ENCODE data around the gene MLPH. TPM values are rescaled to one million over a fixed set of nuclear protein-coding genes. Genes with fewer than 3 reads are reported as not detected.

MLPH gene
- polyA plus RNA-seq, 3 donors: not detected

DNA sequence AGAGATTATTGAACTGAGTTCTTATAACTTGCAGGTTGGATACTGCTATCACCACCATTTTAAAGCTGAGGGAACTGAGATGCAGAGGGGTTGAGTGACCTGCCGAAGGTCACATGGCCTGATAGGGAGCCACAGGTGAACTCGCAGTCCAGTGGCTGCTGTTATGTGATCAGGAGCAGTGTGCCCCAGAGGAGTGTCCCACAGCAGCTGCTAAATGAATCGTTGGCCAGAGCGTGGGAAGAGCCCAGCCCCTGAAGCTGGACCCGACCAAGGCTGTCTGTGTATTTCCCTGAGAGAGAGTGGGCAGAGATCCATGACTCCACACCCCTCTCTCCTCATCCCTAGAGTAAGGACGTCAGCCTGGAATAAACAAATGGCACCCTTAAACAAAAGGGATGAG, 52.6 kb downstream of the MLPH start:
- H2AFZ ChIP-seq (ENCODE audit: insufficient read depth, low read depth, low read length, poor library complexity, severe bottlenecking): no peak overlapping the region
- TF ChIP-seq, protein P1, sequence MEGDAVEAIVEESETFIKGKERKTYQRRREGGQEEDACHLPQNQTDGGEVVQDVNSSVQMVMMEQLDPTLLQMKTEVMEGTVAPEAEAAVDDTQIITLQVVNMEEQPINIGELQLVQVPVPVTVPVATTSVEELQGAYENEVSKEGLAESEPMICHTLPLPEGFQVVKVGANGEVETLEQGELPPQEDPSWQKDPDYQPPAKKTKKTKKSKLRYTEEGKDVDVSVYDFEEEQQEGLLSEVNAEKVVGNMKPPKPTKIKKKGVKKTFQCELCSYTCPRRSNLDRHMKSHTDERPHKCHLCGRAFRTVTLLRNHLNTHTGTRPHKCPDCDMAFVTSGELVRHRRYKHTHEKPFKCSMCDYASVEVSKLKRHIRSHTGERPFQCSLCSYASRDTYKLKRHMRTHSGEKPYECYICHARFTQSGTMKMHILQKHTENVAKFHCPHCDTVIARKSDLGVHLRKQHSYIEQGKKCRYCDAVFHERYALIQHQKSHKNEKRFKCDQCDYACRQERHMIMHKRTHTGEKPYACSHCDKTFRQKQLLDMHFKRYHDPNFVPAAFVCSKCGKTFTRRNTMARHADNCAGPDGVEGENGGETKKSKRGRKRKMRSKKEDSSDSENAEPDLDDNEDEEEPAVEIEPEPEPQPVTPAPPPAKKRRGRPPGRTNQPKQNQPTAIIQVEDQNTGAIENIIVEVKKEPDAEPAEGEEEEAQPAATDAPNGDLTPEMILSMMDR (IDR thresholded peaks at IDR 0.05): no peak
- no peak overlapping the region for H3K9ac ChIP-seq (ENCODE audit: insufficient read depth, low read length, poor library complexity, severe bottlenecking)
- H3K27ac ChIP-seq (ENCODE audit: low read depth in 1 of 2, low read length in 2 of 2): no peak overlapping the region
- peaks cover 0 to 6% (median 0%) of the 10 kb centered on the region in 7 donors for H3K9me3 Mint-ChIP-seq
- no peak for DNase-seq
- no peaks in the 10 kb centered on the region for H3K79me2 ChIP-seq (ENCODE audit: insufficient read depth, low read length)
- H3K4me3 ChIP-seq (replicated peaks in 1 of 3; ENCODE audit: low read depth in 2 of 3, low read length in 3 of 3): no peak overlapping the region
- WGBS (ENCODE audit: insufficient coverage): 100% methylated on average over 3 of the region's 6 CpGs
- H3K9me3 ChIP-seq (replicated peaks in 1 of 2; ENCODE audit: control insufficient read depth in 1 of 2, insufficient read depth in 1 of 2, low read length in 2 of 2): no peaks in the 10 kb centered on the region
- no peaks in the 10 kb centered on the region for H3K27me3 ChIP-seq (ENCODE audit: control insufficient read depth in 2 of 2, insufficient read depth in 2 of 2, low read length in 2 of 2)
- no peaks in the 10 kb centered on the region for H3K36me3 ChIP-seq (replicated peaks in 1 of 2; ENCODE audit: control insufficient read depth in 1 of 2, insufficient read depth in 2 of 2, low read length in 2 of 2)
- no peaks in the 10 kb centered on the region for H4K20me1 ChIP-seq (ENCODE audit: insufficient read depth, low read length)
- intact Hi-C loops (cut with micrococcal nuclease): no loop called here
- H3K27me3 Mint-ChIP-seq (ENCODE audit: low read depth in 3 of 3): peaks cover 3 to 6% (median 3%) of the 10 kb centered on the region in 3 donors
- H3K4me2 ChIP-seq (replicated peaks; ENCODE audit: extremely low read depth, low read length, poor library complexity, severe bottlenecking): no peak overlapping the region
- H3K36me3 Mint-ChIP-seq: no peaks in the 10 kb centered on the region
- no peaks in the 10 kb centered on the region for H3K4me1 ChIP-seq (ENCODE audit: control insufficient read depth in 1 of 2, insufficient read depth in 2 of 2, low read length in 2 of 2)
- no peaks in the 10 kb centered on the region for H3K4me1 Mint-ChIP-seq
- H3K4me3 Mint-ChIP-seq: no peak overlapping the region
- no peak overlapping the region for H3K27ac Mint-ChIP-seq

DNA sequence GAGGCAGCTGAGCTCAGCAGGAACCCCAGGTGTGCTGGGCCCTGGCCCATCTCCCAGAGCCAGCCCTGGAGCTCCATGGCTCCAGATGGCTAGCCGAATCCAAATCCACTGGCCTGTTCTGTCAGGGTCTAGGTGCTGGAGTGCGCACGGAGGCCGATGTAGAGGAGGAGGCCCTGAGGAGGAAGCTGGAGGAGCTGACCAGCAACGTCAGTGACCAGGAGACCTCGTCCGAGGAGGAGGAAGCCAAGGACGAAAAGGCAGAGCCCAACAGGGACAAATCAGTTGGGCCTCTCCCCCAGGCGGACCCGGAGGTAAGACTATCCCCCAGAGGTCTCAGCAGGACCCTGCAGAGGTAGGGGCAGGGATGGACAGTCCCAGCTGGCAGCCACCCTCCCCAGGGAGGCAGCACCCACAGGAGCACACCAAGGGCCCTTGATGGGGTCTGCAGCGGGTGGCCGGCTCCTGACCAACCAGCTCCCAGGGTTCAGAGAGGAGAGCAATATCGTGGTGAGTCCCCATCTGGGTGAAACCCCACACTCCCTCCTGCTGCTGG, 53.2 kb downstream of the MLPH start:
- Histone ChIP-seq H3K27me3 (ENCODE audit: control insufficient read depth in 2 of 2, insufficient read depth in 2 of 2, low read length in 2 of 2) (peaks cover 0 to under 1% of the 10 kb centered on the region in 2 donors), H3K27ac (ENCODE audit: low read depth in 1 of 2, low read length in 2 of 2) (no peak overlapping the region), H3K9me3 (replicated peaks in 1 of 2; ENCODE audit: control insufficient read depth in 1 of 2, insufficient read depth in 1 of 2, low read length in 2 of 2) (no peaks in the 10 kb centered on the region), H3K79me2 (ENCODE audit: insufficient read depth, low read length) (no peaks in the 10 kb centered on the region), H3K4me2 (replicated peaks; ENCODE audit: extremely low read depth, low read length, poor library complexity, severe bottlenecking) (no peak overlapping the region), H3K4me1 (ENCODE audit: control insufficient read depth in 1 of 2, insufficient read depth in 2 of 2, low read length in 2 of 2) (no peaks in the 10 kb centered on the region), H4K20me1 (ENCODE audit: insufficient read depth, low read length) (no peaks in the 10 kb centered on the region), H3K4me3 (replicated peaks in 1 of 3; ENCODE audit: low read depth in 2 of 3, low read length in 3 of 3) (no peak overlapping the region), H3K9ac (ENCODE audit: insufficient read depth, low read length, poor library complexity, severe bottlenecking) (no peak overlapping the region), H2AFZ (ENCODE audit: insufficient read depth, low read depth, low read length, poor library complexity, severe bottlenecking) (no peak overlapping the region), H3K36me3 (replicated peaks in 1 of 2; ENCODE audit: control insufficient read depth in 1 of 2, insufficient read depth in 2 of 2, low read length in 2 of 2) (no peaks in the 10 kb centered on the region)
- Mint-ChIP-seq H3K9me3 (peaks cover 0 to 6% (median 0%) of the 10 kb centered on the region in 7 donors), H3K36me3 (no peaks in the 10 kb centered on the region), H3K27ac (no peak overlapping the region), H3K27me3 (ENCODE audit: low read depth in 3 of 3) (peaks cover 3 to 6% (median 3%) of the 10 kb centered on the region in 3 donors), H3K4me3 (no peak overlapping the region), H3K4me1 (no peaks in the 10 kb centered on the region)
- intact Hi-C loops (cut with micrococcal nuclease): no loop called here
- TF ChIP-seq, protein P1 (IDR thresholded peaks at IDR 0.05): no peak
- no peak for DNase-seq
- 95% methylated on average over 13 of the region's 13 CpGs for WGBS (ENCODE audit: insufficient coverage)

Data from CD14-positive monocyte (primary cell).